Hematopoietic multipotent progenitor cell treated with erythropoietin and hydrocortisone succinate and interleukin-3 and kit ligand, for 6 days (in vitro differentiated cells): Measurements from ENCODE around the gene RGL3.
"Not testable (repeated sequence)": the region's sequence is repeated elsewhere in the genome, so short reads cannot be mapped to it uniquely, and the experiment has no call there.

Source experiments
- DNase-seq: peaks from one replicate; pipeline ENCODE4 v3.0.0-alpha.2; 2015

Gene RGL3

GRCh38 chr19:11379269-11379845 is 39.8 kb downstream of the RGL3 start:
- not testable (repeated sequence) for DNase-seq

GRCh38 chr19:11378319-11379189 is 40.6 kb downstream of the RGL3 start:
- DNase-seq, result peak; percentile 73

GRCh38 chr19:11377756-11378155 is 41.4 kb downstream of the RGL3 start:
- no peak for DNase-seq

GRCh38 chr19:11377237-11377636 is 41.9 kb downstream of the RGL3 start:
- DNase-seq, result peak; percentile 81

DNA sequence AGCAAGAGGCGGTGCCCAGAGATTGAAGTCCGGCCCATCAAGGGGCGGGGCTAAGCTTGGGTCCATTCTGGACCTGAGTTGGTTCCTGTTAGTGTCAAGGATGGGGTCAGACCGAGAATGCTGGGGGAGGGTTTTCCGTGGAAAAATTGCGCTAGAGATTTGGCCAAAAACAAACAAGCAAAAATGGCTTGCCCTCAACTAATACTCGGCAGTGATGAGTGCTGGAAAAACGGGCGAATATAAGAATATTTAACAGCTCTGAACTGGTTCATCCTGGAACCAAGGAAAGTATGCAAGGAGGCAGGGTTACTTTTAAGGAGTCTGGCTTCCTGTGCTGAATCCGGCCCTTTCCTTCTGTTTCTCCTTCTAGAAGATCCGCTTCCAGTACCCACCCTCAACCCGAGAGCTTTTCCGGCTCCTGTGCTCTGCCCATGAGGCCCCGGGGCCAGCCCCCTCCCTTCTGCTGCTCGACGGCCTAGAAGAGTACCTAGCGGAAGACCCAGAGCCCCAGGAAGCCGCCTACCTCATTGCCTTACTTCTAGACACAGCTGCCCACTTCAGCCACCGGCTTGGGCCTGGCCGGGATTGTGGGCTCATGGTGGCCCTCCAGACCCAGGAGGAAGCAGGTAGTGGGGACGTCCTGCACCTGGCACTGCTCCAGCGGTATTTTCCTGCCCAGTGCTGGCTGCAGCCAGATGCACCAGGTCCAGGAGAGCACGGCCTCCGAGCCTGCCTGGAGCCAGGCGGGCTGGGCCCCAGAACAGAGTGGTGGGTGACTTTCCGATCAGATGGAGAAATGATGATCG is 43.8 kb downstream of the RGL3 start:
- peak; percentile 84 for DNase-seq

- DNase-seq, result peak; percentile 100
These were observed 44.5 kb downstream of the RGL3 start, which contains the start of gene SWSAP1 for GRCh38 chr19:11374433-11375142. SWSAP1 (plus strand) TSS chr19:11374666; CDS start chr19:11374681, 15 bp downstream.

DNA sequence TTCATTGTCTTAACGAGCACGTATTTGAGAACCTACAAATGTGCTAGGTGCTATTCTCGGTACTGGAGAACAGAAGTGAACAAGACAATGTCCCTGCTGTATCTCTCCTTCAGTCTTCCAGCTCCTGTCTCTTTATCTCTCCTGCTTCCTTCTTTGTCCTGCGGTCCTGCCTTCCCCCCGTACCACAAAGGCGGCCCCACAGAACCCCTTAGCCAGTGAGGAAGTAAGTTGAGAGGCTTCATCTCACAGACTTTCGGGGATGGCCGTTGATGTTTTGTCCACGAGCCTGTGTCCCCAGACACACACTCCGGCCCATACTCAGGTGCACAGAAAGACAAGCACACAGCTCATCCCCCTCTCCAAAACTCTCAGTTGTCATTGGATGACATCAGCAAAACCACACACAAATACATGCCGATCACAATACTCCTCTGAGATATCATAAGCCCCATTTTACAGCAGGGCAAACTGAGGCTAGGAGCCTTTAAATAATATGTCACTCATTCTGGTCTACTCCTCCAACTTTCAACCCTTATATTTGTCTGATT is 45.2 kb downstream of the RGL3 start:
- DNase-seq, result peak; percentile 54

GRCh38 chr19:11373166-11373884 is 45.8 kb downstream of the RGL3 start:
- DNase-seq, result peak; percentile 74

- no peak for DNase-seq
These were observed 48.4 kb downstream of the RGL3 start for GRCh38 chr19:11370744-11371143.

DNA sequence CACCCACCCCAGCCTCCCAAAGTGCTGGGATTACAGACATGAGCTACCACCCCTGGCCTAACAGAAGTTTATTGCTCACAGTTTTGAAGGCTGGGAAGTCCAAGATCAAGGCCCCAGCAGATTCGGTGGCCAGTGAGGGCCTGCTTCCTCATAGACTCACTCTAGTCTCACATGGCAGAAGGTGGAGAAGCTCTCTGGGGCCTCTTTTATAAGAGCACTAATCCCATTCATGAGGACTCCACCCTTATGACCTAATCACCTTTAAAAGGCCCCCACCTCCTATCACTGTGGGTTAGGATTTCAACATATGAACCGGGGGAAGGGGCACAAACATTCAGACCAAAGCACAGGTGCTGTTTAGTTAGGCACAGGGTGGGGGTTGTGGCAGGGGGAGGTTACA is 51.6 kb downstream of the RGL3 start:
- DNase-seq, result no peak

- no peak for DNase-seq
These were observed 53.5 kb downstream of the RGL3 start for GRCh38 chr19:11365557-11366117.

DNA sequence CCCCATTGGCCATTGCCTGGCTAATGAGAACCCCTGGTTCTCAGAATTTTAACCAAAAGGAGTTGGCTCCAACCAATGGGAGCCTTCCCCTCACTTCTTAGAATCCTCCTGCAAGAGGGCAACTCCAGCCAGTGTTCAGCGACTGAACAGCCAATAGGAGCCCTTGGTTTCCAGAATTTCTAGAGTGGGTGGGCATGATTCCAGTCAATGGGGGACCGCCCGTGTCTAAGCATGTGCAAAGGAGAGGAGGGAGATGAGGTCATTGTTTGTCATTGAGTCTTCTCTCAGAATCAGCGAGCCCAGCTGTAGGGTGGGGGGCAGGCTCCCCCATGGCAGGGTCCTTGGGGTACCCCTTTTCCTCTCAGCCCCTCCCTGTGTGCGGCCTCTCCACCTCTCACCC is 54.2 kb downstream of the RGL3 start:
- no peak for DNase-seq

DNA sequence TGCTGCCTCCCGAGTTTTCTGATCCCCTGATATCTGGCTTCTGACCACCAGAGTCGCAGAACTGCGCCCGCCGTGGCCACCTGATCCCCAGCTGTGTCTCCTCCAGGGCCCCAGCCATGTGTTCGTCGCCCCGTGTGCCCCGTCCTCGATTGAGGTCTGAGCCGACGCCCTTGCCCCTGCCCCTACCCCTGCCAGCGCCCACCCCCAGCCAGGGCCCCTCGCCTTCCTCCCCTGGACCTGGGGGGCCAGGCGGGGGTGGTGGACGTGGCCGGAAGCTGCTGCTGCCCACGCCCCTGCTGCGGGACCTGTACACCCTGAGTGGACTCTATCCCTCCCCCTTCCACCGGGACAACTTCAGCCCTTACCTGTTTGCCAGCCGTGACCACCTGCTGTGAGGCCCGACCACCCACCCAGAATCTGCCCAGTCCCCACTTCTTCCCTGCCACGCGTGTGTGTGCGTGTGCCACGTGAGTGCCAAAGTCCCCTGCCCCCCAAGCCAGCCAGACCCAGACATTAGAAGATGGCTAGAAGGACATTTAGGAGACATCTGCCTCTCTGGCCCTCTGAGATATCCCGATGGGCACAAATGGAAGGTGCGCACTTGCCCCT is 54.7 kb downstream of the RGL3 start:
- DNase-seq, result no peak

DNA sequence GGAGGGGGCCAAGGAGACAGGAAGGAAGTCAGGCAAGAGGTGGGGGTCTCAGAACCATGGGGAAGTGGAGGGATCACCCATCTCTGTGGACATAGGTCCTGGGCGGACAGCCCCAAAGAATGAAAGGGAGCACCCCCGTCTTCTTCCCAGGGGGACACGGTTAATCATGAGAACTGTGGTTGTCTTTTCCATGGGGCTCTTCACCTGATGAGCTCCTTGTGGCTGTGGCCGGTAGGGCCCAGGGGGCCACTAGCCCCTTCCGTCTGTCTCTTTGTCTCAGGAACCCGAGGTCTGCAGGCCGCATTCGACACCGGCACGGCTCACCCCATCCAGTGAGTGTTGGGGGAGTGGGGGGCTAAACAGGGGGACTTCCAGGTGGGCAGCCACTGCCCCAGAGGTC is 55.2 kb downstream of the RGL3 start:
- no peak for DNase-seq

- DNase-seq, result no peak
These were observed 57.1 kb downstream of the RGL3 start for GRCh38 chr19:11361771-11362731.

GRCh38 chr19:11361037-11361770 is 57.9 kb downstream of the RGL3 start:
- peak; percentile 62 for DNase-seq

GRCh38 chr19:11359421-11359820 is 59.7 kb downstream of the RGL3 start:
- DNase-seq, result no peak

DNA sequence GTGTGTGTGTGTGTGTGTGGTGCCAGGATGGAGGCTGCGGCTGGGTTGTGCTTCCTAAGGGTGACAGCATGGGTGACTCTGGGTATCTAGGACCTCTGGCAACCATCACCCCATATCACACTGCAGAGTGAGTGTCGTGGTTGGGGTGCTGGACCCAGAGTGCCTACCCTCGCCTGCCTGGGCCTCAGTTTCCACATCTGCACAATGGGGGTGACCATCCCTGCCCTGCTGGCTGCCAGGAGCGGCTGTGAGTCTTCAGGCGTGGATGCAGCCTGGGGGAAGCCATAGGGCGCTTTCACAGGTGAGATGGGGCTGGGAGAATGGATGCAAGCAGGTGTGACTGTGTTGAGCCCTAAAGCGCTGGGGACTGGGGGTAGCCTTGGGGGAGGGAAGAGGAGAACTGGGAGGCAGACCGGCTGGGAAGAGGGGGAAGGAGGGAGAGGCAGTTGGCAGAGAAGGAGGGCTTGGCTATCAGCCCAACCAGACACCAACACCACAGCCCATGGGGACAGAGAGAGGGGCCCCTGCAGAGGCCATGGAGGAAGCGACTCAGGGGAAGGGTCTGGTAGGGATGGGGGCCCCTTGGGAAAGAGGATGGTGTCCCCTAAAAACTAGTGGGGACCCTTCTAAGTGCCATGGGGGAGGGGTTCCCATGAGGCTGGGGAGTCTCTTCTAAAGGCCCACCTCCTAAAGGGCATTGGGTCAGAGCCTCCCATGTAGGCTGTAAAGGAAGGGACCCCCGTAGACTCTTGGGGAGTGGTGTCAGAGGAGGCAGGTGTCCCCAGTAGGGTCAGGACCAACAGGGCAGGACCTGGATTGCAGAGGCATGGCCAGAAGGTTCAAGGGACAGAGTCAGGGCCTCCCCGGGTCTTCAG is 62.2 kb downstream of the RGL3 start:
- DNase-seq, result no peak
